K562 (cell line): Measurements from ENCODE around the gene TMEM129. TPM values are rescaled to one million over a fixed set of nuclear protein-coding genes. Genes with fewer than 3 reads are reported as not detected.

Experiments
- ATAC-seq: fragments of 200-7000 bp; cut with Tn5 transposase; 3 replicates; pipeline ENCODE4 v1.9.1; 2020; ENCODE audit warnings: moderate library complexity
- BruUV-seq: library from RNA; stranded (reverse); fragments of 400-500 nt; replicated peaks from 2 replicates; lab custom pipeline; 2021; lab: Mats Ljungman, UMichigan
- CTCF ChIA-PET: fragments of 300-600 bp; formaldehyde crosslinking; extraction: SDS; loops from one replicate; lab custom pipeline; 2021; ENCODE audit warnings: low intra/inter-chr PET ratio; lab: Yijun Ruan, JAX
- POLR2A ChIA-PET: fragments of 300-600, 350-650 bp; sonication (Branson Sonifier 250); formaldehyde crosslinking; extraction: SDS; loops from one replicate; lab custom pipeline; 2021; ENCODE audit warnings: antibody characterized with exemption, inconsistent platforms; lab: Yijun Ruan, JAX
- DNase-seq, 4 experiments: peaks; one replicate each; pipeline versions ENCODE4 v3.0.0 to v3.0.0-alpha.2; 2011 to 2018; ENCODE audit warnings: low spot score in 3 of 4, mixed read lengths in 3 of 4; ENCODE audit errors: extremely low read depth in 1 of 4
- FAIRE-seq: peaks from 2 replicates; lab custom pipeline; 2011; peaks lifted over from hg19 to GRCh38; lab: Jason Lieb, UNC
- H2AFZ ChIP-seq: 2 replicates; pipeline ENCODE4 v1.6.0; 2011; ENCODE audit warnings: low read depth, low read length, control low read depth, inconsistent platforms
- H3K27ac ChIP-seq: fragments of 200-600 bp; 3 replicates; pipeline ENCODE4 v1.8.0; 2011; ENCODE audit warnings: low read depth, mild to moderate bottlenecking, control low read depth, inconsistent platforms, low read length, moderate library complexity, mixed read lengths; ENCODE audit errors: extremely low read depth
- H3K27me3 ChIP-seq, 2 experiments: fragments of 300-600 bp in 1 of 2; 2 replicates in 1 of 2; 3 replicates in 1 of 2; pipeline versions ENCODE4 v1.6.0 to v1.8.0; 2011; ENCODE audit warnings: inconsistent platforms in 2 of 2, low read length in 2 of 2, mild to moderate bottlenecking in 1 of 2, mixed read lengths in 1 of 2, moderate library complexity in 1 of 2; ENCODE audit not compliant: control insufficient read depth in 2 of 2, insufficient read depth in 2 of 2
- H3K36me3 ChIP-seq: fragments of 300-600 bp; 3 replicates; pipeline ENCODE4 v1.8.0; 2011; ENCODE audit warnings: mild to moderate bottlenecking, low read length, inconsistent platforms; ENCODE audit not compliant: control insufficient read depth, insufficient read depth
- H3K4me1 ChIP-seq, 2 experiments: fragments of 200-600 bp in 1 of 2; replicated peaks in 1 of 2; 2 replicates in 1 of 2; 3 replicates in 1 of 2; pipeline versions ENCODE4 v1.5.1 to v1.8.0; 2011; ENCODE audit warnings: inconsistent platforms in 2 of 2, low read length in 2 of 2, mild to moderate bottlenecking in 1 of 2, mixed read lengths in 1 of 2, moderate library complexity in 1 of 2; ENCODE audit not compliant: control insufficient read depth in 2 of 2, insufficient read depth in 2 of 2
- H3K4me2 ChIP-seq: 2 replicates; pipeline ENCODE4 v1.6.1; 2011; ENCODE audit warnings: low read length, control low read depth, inconsistent platforms, mixed read lengths; ENCODE audit not compliant: insufficient read depth
- H3K4me3 ChIP-seq: fragments of 200-600 bp; sonication (generic), shearing (Covaris generic); 2 replicates; pipeline ENCODE4 v1.5.1; 2016; ENCODE audit warnings: control low read depth, inconsistent platforms
- H3K79me2 ChIP-seq: fragments of 200-600 bp; 3 replicates; pipeline ENCODE4 v1.8.0; 2011; ENCODE audit warnings: low read length, inconsistent platforms; ENCODE audit not compliant: control insufficient read depth, insufficient read depth
- H3K9ac ChIP-seq, 2 experiments: 2 replicates each; pipeline versions ENCODE4 v1.6.0 to v1.6.1; 2011; ENCODE audit warnings: low read depth in 2 of 2, low read length in 2 of 2, control low read depth in 1 of 2, inconsistent platforms in 1 of 2, mild to moderate bottlenecking in 1 of 2, mixed read lengths in 1 of 2; ENCODE audit not compliant: insufficient read depth in 1 of 2
- H3K9me1 ChIP-seq: one replicate; pipeline ENCODE4 v1.6.0; 2011; ENCODE audit warnings: inconsistent platforms, mild to moderate bottlenecking, low read length, moderate library complexity; ENCODE audit not compliant: control insufficient read depth, insufficient read depth
- H3K9me3 ChIP-seq: replicated peaks from 2 replicates; pipeline ENCODE4 v1.5.1; 2011; ENCODE audit warnings: low read depth, low read length, inconsistent platforms; ENCODE audit not compliant: control insufficient read depth, insufficient read depth
- H4K20me1 ChIP-seq: replicated peaks from 2 replicates; pipeline ENCODE4 v1.6.1; 2011; ENCODE audit warnings: low read length, inconsistent platforms, mixed read lengths; ENCODE audit not compliant: control insufficient read depth, insufficient read depth
- NBN ChIP-seq: fragments of 450-650 bp; IDR thresholded peaks from 2 replicates; pipeline ENCODE4 v1.6.1; 2016; ENCODE audit warnings: low read depth, mild to moderate bottlenecking
- PHF20 ChIP-seq: fragments of 450-650 bp; IDR thresholded peaks from 2 replicates; pipeline ENCODE4 v1.6.1; 2018; ENCODE audit not compliant: partially characterized antibody
- SIRT6 ChIP-seq: IDR thresholded peaks from one replicate; pipeline ENCODE4 v1.6.1; 2012; ENCODE audit warnings: low read depth, mild to moderate bottlenecking, control low read depth, inconsistent platforms, low read length, moderate library complexity
- SMAD2 ChIP-seq: fragments of 150-350 bp; IDR thresholded peaks from 2 replicates; pipeline ENCODE4 v1.6.1; 2014; ENCODE audit warnings: low read depth, mild to moderate bottlenecking, low read length
- ZBTB7A ChIP-seq: IDR thresholded peaks from 2 replicates; pipeline ENCODE4 v1.6.1; 2011; ENCODE audit warnings: low read depth, mild to moderate bottlenecking, low read length, moderate library complexity, borderline replicate concordance; ENCODE audit not compliant: control insufficient read depth
- ZSCAN29 ChIP-seq: fragments of 450-650 bp; IDR thresholded peaks from 2 replicates; pipeline ENCODE4 v1.6.1; 2017
- WGBS: fragments of 100-300 bp; shearing (Covaris generic); methylation state at CpG from one replicate; pipeline ENCODE4 v1.1.6; 2016; ENCODE audit warnings: low coverage, mixed read lengths; ENCODE audit not compliant: insufficient coverage; ENCODE audit errors: missing lambda C conversion rate; 5-methylcytosine and 5-hydroxymethylcytosine counted together
- in situ Hi-C: fragments of 300-500 bp; cut with MboI; formaldehyde crosslinking; loops from 4 replicates; pipeline ENCODE4 v1.15.0; 2018; ENCODE audit warnings: inconsistent platforms, mixed read lengths
- intact Hi-C: fragments of 100-400 bp; cut with micrococcal nuclease; formaldehyde crosslinking; loops from 2 replicates; pipeline ENCODE4 v1.14.2; 2022
- polyA plus RNA-seq, 8 experiments: library from polyadenylated mRNA; depleted of rRNA in 4 of 8; stranded (reverse) in 5 of 8; unstranded in 3 of 8; fragments of >200 nt; fragmentation: Nextera tagmentation in 2 of 8; fragmentation: Illumina TruSeq in 1 of 8; extraction: Ambion mirVana in 2 of 8; extraction: Trizol in 1 of 8; gene quantifications; 2 replicates each; pipeline versions ENCODE4 v1.2.1 to v1.2.3, GENCODE V29; 2011 to 2014; ENCODE audit warnings: inconsistent platforms in 1 of 8, missing spikeins in 1 of 8
- total RNA-seq, 7 experiments: library from RNA; depleted of rRNA in 6 of 7; stranded (reverse); fragments of >200 nt in 6 of 7; fragmentation: Illumina TruSeq in 2 of 7; extraction: Trizol in 2 of 7; gene quantifications; 2 replicates each; pipeline versions ENCODE4 v1.2.1 to v1.2.3, GENCODE V29; 2011 to 2021; ENCODE audit warnings: low replicate concordance in 1 of 7
- TF ChIP-seq, protein P1 (sequence below): fragments of 250-450 bp; sonication (Bioruptor Pico); IDR thresholded peaks from 2 replicates; pipeline ENCODE4 v1.8.0; 2022; ENCODE audit warnings: moderate library complexity, mild to moderate bottlenecking, inconsistent platforms
- TF ChIP-seq, protein P2 (sequence below): IDR thresholded peaks from 2 replicates; pipeline ENCODE4 v1.6.1; 2012; ENCODE audit warnings: low read depth, low read length, improper control_type of control experiment, borderline replicate concordance

Gene TMEM129
- total and polyA plus RNA-seq, 9 of the 15 experiments (the other 6 are each of a cell fraction or from before 2014, with no cell fraction given): 0.34 to 47.2 (median 18.8) TPM

DNA sequence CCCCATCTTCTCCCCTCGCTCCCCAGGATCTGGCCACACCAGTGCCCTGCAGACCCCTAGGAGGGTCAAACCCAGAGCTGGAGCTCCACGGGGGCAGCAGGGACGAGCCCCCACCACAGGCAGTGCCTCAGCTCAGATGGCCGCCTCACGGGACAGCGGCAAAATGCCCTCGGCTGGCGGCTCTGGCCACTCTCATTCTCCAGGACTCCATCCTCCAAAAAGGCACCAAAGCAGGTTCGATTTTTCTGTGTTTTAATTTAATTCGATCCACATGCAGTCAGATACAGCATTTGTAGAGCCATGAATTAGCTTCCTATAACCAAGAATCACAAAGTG, 45.4 kb downstream of the TMEM129 start:
- TF ChIP-seq ZSCAN29 (no peak), SMAD2 (no peak), ZBTB7A (no peak), NBN (no peak), PHF20 (no peak), SIRT6 (no peak)
- TF ChIP-seq, protein P1, sequence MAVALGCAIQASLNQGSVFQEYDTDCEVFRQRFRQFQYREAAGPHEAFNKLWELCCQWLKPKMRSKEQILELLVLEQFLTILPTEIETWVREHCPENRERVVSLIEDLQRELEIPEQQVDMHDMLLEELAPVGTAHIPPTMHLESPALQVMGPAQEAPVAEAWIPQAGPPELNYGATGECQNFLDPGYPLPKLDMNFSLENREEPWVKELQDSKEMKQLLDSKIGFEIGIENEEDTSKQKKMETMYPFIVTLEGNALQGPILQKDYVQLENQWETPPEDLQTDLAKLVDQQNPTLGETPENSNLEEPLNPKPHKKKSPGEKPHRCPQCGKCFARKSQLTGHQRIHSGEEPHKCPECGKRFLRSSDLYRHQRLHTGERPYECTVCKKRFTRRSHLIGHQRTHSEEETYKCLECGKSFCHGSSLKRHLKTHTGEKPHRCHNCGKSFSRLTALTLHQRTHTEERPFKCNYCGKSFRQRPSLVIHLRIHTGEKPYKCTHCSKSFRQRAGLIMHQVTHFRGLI (CRISPR knock-in tag): no peak
- TF ChIP-seq, protein P2, sequence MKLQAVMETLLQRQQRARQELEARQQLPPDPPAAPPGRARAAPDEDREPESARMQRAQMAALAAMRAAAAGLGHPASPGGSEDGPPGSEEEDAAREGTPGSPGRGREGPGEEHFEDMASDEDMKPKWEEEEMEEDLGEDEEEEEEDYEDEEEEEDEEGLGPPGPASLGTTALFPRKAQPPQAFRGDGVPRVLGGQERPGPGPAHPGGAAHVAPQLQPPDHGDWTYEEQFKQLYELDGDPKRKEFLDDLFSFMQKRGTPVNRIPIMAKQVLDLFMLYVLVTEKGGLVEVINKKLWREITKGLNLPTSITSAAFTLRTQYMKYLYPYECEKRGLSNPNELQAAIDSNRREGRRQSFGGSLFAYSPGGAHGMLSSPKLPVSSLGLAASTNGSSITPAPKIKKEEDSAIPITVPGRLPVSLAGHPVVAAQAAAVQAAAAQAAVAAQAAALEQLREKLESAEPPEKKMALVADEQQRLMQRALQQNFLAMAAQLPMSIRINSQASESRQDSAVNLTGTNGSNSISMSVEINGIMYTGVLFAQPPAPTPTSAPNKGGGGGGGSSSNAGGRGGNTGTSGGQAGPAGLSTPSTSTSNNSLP: no peak
- FAIRE-seq (no peak), DNase-seq (no peak), ATAC-seq (no peak)
- H3K4me1 ChIP-seq: peaks cover 15 to 42% of the 10 kb centered on the region in 2 experiments
- H3K9me3 ChIP-seq: no peaks in the 10 kb centered on the region
- no peak overlapping the region for H3K4me3 ChIP-seq
- ChIA-PET POLR2A (interaction anchor here (1.0 to 1.1 kb wide), 3 partner anchors 11 to 260 kb away, joined by 3 to 4 read pairs (median 3); no protein-coding TSS in a partner anchor), CTCF (no interaction called here)
- peak overlapping the region in 1 of 2 experiments; percentile 31; a peak in 1 of 4 replicates for H3K9ac ChIP-seq
- in situ Hi-C loops: no loop called here
- H2AFZ ChIP-seq: no peak overlapping the region
- no peaks in the 10 kb centered on the region for H3K79me2 ChIP-seq
- no peak overlapping the region for H3K4me2 ChIP-seq
- no peaks in the 10 kb centered on the region for H3K36me3 ChIP-seq
- no peak overlapping the region for H3K27ac ChIP-seq
- no TSS peak for BruUV-seq
- intact Hi-C loops: no loop called here
- 58% methylated on average over 10 of the region's 10 CpGs for WGBS
- no peaks in the 10 kb centered on the region for H3K27me3 ChIP-seq
- no peaks in the 10 kb centered on the region for H4K20me1 ChIP-seq
- no peaks in the 10 kb centered on the region for H3K9me1 ChIP-seq
